ENCODE measurements around the gene TAGLN.
"Not testable (repeated sequence)": the region's sequence is repeated elsewhere in the genome, so short reads cannot be mapped to it uniquely, and the experiment has no call there.

TAGLN gene

DNA sequence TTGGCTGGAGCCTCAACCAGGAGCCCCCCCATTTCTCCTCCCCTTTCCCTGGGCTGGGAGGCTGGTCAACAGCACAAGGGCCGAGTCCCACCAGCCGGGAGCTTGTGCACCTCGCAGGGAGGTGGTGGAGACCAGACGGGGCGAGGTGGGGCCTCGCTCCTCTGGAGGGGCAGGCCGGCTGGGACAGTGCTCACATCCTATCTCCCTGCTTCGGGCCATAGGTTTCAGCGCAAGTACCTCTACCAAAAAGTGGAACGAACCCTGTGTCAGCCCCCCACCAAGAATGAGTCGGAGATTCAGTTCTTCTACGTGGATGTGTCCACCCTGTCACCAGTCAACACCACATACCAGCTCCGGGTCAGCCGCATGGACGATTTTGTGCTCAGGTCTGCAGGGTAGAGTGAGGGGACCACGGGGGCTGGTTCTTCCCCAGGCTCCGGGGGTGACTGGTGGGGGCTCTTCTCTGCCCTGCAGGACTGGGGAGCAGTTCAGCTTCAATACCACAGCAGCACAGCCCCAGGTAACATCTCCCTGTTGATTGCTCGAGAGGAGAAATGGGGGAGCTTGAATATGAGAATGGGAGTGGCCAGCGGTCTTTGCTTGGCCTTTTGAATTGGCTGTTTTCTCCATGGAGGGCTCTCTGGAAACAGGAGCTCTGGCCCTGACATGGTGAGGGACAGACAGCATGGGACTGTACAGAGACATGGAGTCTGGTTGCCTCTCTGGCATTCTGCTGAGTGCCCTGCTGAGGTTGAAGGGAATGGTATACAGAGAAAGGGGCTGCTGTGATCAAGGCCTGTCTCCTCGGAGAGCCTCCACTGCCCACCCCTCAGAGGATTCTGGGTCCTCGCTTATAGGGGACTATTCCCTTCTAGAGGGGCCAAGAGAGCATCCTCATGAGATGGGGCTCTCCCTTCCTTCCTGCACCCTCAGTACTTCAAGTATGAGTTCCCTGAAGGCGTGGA lies 17.3 kb upstream of the TAGLN start:
- no peak for DNase-seq

DNA sequence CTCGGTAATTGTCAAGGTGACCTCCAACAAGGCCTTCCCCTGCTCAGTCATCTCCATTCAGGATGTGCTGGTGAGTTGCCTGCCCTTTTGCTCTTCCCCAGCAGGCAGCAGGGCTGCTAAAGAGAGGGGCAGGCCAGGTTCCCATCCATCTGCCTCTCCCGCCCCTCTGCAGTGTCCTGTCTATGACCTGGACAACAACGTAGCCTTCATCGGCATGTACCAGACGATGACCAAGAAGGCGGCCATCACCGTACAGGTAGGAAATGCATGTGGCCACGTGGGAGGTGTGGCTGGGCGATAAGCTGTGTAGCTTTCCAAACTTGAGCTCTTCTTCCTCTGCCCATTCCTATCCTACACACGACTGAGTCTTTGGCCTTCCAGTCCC lies 16.6 kb upstream of the TAGLN start:
- DNase-seq, result no peak

DNA sequence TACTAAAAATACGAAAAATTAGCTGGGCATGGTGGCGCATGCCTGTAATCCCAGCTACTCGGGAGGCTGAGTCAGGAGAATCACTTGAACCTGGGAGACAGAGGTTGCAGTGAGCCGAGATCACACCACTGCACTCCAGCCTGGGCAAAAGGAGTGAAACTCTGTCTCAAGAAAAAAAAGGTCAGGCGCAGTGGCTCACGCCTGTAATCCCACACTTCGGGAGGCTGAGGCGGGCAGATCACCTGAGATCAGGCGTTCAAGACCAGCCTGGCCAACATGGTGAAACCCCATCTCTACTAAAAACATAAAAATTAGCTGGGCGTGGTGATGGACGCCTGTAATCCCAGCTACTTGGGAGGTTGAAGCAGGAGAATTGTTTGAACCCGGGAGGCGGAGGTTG lies 16.0 kb upstream of the TAGLN start:
- DNase-seq, result not testable (repeated sequence)

DNA sequence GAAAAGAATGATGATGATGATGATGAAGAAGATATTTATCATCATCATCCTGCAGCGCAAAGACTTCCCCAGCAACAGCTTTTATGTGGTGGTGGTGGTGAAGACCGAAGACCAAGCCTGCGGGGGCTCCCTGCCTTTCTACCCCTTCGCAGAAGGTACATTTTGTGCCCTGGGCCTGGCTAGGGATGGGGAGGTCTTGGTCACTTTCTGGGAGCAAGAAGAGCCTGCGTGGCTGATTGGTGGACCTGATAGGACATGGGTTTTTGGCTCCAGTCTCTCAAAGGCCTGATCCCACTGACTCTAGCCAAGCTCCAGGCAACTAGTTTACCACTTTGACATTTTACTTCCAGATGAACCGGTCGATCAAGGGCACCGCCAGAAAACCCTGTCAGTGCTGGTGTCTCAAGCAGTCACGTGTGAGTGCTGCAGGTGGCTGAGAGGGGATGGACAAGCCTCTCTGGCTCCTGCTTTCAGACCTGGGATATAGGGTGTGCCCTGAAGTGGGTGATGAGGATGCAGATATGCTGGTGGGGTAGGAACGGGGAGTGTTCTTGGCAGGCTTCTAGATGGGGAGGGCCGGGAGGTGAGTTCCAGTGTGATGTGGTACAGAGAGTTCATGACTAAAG lies 15.3 kb upstream of the TAGLN start:
- no peak for DNase-seq

DNA sequence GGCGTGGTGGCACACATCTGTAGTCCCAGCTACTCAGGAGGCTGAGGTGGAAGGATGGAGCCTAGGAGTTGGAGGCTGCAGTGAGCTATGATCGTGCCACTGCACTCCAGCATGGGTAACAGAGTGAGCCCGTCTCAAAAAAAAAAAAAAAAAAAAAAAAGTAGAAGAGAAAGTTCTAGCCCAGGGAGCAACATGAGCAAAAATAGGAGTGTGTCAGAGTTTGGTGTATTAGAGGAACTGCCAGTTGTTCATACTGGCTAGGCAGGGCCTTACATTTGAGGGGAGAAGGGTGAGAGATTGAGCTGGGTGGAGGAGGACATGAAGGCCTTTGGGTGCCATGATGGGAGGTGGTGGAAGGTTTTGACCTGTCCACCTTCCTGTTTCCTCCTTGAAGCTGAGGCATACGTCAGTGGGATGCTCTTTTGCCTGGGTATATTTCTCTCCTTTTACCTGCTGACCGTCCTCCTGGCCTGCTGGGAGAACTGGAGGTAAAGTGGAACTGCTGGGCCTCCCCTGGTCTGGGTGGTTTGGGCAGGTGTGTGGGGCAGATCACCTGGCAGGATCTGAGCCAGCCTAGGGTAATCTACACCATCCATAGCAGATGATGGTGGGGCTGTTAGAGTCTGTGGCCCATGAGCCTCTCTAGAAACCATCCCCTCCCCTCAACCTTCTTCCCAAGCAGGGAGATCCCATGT lies 13.3 kb upstream of the TAGLN start:
- no peak for DNase-seq

DNA sequence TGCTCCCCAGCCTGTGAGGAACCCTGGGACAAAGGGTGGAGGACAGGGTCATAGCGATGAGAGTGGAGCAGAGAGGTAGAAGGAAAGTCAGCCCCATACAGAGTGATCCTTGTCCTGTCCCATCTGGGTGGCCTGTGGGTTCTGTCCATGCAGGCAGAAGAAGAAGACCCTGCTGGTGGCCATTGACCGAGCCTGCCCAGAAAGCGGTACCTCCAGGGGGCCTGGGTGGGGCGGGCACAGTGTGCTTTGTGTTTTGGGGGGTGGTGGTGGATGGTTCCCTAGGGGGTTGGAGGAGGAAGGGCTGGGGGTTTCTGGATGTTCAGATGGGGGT lies 12.8 kb upstream of the TAGLN start:
- no peak for DNase-seq

DNA sequence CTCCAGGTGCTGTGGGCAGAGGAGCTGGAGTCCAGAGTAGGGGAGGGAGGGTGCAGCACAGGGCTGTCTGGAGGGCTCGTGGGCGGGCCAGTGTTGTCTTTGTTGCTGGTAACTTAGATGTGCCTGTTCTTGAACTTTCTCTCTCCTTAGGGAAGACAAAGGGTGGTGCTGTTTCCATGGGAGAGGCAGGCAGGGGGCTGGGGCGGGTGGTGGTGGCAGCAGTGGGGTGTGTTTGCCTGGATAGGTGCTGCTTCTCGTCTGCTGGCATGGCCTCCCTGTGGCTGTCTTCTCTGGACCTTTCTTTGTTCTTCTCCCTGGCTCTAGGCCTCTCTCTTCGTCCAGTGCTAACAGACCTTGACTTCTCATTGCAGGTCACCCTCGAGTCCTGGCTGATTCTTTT lies 12.2 kb upstream of the TAGLN start:
- no peak for DNase-seq

DNA sequence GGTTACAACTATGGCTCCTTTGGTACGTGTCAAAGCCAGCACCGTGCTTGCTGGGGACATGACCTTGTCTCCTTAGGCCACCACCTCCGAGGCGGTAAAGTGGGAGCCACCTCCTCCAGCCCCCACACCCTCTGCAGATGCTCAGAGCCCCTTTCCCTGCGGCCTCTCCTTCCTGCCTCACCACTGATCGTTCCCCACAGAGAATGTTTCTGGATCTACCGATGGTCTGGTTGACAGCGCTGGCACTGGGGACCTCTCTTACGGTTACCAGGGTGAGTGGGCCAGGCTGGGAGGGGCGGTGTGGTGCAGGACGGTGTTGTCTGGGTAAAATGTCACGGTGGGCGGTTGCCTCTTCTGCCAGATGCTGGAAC lies 11.8 kb upstream of the TAGLN start:
- DNase-seq, result no peak

DNA sequence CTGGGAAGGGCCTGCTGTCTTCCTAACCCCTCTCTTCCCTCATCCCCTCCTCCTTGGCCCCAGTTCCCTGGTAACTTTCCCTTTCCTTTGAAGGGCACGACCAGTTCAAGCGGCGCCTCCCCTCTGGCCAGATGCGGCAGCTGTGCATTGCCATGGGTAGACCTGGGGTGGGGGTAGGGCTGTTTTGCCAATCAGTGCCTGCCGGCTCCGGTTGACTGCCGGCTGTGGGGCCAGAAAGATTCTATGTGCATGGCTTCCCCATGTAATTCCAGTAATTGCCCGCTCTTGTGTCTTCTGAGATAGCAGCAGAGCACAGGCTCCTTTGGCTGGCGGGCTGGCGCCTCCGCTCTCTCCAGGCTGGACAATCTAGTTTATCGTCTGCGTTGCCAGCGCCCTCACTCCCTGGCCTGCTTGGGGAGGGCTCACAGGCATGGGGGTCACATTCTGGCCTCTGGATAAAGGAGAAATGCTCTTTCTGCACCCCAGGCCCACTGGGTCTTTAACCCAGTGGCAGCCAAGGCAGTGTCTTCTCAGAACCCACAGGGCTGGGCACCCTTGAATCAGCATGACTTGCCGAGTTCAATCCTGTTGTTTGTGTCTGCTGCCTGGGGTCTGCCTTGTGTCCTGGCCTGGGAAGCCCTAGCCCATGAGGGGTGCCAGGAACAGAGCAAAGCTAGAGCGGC lies 11.2 kb upstream of the TAGLN start:
- DNase-seq, result no peak

DNA sequence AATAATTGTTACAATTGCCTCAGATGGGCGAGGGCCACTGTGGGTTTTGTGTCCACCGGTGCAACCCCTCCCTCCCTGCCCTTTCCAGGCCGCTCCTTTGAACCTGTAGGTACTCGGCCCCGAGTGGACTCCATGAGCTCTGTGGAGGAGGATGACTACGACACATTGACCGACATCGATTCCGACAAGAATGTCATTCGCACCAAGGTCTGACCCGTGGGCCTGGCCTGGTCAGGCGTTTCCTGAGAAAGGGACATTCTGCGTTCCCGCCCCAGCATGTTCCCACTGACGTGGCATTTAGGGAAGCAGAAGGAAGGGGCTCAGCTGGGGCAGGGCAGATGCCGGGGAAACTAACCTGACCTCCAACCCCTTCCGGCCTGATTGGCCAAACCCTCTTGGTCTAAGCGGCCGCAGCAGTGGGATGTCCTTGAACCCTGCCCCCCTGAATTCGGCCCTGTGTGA lies 10.5 kb upstream of the TAGLN start:
- DNase-seq, result no peak

DNA sequence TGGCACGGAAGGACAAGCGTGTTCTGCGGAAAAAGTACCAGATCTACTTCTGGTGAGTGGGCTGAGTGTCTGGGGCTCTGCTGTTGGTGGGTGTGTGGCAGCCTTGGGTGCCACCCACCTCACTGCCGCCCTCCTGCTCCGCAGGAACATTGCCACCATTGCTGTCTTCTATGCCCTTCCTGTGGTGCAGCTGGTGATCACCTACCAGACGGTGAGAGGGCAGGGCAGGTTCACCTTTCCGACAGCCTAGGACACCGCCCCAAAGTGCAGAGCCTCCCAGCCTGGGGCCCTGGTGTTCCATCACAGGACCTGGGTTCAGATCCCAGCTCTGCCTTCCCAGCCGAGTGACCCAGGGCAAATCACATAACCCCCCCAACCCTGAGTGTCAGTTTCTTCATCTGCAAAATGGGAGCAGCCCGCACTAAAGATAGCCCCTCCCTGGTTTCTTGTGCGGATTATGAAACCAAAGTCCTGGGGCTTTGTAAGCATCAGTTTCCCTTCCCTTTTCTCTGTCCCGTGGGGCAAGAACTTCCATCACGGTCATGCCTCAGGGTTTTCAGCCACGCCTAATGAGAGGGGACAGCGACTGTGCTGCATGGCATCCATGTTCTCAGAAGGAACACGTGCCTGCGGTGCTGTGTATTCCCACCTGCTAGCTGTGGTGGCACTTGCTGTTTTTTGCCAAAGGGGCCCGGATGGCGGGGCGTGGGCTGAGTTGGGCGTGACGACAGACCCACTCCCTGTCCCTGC lies 9.8 kb upstream of the TAGLN start:
- DNase-seq, result no peak

DNA sequence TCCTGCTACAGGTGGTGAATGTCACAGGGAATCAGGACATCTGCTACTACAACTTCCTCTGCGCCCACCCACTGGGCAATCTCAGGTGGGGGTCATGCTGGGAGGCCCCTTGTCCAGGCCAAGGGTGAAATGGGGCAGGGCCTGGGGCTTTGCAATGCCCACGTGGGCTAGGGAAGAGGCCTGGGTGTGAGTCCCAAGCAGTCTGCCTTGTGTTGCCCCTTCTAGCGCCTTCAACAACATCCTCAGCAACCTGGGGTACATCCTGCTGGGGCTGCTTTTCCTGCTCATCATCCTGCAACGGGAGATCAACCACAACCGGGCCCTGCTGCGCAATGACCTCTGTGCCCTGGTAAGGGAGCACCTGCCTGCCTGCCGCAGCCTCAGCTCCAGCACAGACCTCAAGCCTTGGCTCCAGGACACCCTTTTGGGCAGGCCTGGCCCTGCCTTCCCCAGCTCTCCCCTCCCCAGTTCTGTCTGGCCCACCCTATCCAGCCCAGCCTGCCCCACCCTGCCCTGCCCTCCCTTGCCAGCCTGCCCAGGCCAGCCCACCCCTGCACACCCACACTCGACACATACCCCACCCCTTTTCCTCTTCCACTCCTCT lies 9.1 kb upstream of the TAGLN start:
- no peak for DNase-seq

DNA sequence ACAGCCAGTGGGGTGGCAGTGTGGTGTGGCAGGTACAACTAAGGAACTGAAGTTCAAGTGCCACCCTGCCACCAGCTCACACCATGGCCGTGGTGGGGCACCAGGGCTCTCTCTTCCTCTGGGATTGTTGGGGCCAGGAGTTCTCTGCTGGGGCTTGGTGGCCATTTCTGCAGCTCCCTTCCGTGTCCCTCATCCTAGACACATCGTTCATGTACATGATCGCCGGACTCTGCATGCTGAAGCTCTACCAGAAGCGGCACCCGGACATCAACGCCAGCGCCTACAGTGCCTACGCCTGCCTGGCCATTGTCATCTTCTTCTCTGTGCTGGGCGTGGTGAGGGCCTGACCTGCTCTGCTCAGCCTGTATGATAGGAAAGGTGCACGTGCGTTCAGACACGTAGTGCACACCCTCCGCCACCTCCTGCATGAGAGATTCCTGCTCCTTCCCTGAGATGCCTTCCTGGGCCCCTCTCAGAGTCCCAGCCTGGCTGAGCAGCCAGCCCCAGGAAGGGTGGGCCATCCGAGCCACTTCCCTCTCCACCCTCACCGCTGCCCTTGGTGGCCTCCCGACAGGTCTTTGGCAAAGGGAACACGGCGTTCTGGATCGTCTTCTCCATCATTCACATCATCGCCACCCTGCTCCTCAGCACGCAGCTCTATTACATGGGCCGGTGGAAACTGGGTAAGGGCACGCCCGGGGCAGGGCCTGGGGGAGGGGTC lies 7.3 kb upstream of the TAGLN start:
- DNase-seq, result no peak

DNA sequence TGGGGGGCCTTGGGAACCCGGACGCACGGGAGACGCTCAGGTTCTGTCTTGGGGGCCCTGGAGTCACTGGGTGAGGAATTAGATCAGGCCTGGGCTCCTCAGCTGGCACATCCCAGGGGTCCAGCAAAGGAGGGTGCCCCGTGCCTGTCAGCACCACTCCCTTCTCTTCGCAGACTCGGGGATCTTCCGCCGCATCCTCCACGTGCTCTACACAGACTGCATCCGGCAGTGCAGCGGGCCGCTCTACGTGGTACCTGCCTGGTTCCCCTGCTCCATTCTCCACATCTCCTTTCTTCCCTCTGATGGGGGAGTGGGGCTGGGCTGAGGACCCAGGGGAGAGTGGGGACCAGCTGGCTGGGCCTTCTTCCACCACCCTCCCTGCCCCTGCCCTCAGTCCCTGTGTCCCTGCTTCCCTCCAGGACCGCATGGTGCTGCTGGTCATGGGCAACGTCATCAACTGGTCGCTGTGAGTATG lies 6.7 kb upstream of the TAGLN start:
- no peak for DNase-seq

DNA sequence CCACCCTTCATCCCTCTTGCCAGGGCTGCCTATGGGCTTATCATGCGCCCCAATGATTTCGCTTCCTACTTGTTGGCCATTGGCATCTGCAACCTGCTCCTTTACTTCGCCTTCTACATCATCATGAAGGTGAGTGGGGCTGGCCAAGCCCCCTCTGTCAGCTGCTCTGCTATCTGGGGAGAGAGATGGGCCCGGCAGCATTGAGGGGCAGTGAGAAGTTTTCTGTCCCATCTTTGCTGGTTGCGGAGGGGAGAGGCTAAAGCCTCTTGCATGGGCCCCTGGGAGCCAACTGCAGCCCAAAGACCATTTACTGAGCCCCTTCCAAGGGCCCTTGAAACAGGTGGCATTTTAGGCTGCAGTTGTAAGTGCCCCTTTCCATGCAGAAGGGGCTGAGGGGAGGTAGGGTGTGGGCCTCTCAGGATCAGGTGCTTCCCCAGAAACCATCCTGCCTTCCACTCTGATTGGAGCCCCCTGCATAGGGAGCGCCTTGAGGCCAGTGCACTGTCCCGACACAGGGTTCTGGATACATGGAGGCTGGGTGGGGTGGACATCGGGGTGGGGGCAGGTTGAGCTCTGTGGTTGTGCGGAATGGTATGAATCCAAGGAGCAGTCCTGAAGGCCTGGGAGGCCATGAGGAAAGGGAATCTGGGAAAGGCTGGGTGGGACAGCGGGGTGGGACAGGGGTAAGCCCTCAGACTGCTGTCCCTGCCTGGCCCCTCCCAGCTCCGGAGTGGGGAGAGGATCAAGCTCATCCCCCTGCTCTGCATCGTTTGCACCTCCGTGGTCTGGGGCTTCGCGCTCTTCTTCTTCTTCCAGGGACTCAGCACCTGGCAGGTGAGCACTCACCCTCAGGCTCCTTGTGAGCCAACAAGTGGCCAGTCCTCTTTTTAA lies 5.8 kb upstream of the TAGLN start:
- no peak for DNase-seq

DNA sequence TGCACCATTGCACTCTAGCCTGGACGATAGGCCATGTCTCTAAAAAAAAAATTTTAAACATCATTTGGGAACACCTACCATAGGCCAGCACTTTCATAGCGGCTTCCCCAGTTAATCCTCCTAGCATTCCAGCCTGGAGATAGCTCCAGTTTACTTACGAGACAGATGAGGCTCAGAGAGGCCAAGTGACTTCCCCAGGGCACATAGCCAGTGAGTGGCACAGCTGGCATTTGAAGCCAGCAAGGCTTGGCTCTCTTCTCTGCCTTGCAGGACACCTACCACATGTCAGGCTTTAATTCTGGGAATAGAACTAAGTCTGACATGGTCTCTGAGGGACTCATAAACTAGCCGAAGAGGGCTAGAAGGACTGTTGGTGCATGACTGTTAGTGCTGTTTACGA lies 4.9 kb upstream of the TAGLN start:
- DNase-seq, result no peak

DNA sequence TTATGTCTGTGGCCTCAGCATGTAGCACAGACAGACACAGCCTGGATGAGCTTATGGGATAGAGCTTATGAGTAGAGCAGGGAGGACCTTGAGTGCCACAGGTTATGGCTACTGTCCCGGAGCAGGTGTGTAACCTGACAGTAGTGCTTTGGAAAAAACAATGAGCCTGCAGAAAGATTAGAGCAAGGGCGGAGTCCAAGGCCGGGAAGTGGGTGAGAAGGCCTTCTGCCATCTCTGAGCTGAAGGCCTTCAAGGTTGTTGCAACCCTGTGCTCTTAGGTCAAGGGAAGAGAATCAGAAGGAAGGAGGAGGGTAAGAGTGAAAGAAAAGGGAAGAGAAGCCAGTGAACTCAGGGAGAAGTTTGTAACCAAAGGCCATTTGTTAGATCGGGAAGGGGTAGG lies 3.9 kb upstream of the TAGLN start:
- DNase-seq, result no peak

DNA sequence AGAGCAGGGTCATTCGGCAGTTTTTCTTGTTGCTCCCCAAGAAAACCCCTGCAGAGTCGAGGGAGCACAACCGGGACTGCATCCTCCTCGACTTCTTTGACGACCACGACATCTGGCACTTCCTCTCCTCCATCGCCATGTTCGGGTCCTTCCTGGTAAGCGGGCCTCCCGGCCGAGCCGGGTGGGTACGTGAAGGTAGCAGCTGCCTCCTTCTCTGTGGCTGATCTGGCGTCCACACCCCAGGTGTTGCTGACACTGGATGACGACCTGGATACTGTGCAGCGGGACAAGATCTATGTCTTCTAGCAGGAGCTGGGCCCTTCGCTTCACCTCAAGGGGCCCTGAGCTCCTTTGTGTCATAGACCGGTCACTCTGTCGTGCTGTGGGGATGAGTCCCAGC lies 3.4 kb upstream of the TAGLN start:
- DNase-seq, result no peak

DNA sequence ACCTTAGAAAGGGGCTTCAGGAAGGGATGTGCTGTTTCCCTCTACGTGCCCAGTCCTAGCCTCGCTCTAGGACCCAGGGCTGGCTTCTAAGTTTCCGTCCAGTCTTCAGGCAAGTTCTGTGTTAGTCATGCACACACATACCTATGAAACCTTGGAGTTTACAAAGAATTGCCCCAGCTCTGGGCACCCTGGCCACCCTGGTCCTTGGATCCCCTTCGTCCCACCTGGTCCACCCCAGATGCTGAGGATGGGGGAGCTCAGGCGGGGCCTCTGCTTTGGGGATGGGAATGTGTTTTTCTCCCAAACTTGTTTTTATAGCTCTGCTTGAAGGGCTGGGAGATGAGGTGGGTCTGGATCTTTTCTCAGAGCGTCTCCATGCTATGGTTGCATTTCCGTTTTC lies 2.2 kb upstream of the TAGLN start:
- DNase-seq, result no peak
